HG03457 (cell line): ENCODE results near the gene FOXJ1.

Source experiments
- ATAC-seq: cut with Tn5 transposase; IDR thresholded peaks from one replicate; pipeline ENCODE4 v1.9.1; 2021; ENCODE audit warnings: moderate number of reproducible peaks; ENCODE audit not compliant: unreplicated experiment

The FOXJ1 gene

DNA sequence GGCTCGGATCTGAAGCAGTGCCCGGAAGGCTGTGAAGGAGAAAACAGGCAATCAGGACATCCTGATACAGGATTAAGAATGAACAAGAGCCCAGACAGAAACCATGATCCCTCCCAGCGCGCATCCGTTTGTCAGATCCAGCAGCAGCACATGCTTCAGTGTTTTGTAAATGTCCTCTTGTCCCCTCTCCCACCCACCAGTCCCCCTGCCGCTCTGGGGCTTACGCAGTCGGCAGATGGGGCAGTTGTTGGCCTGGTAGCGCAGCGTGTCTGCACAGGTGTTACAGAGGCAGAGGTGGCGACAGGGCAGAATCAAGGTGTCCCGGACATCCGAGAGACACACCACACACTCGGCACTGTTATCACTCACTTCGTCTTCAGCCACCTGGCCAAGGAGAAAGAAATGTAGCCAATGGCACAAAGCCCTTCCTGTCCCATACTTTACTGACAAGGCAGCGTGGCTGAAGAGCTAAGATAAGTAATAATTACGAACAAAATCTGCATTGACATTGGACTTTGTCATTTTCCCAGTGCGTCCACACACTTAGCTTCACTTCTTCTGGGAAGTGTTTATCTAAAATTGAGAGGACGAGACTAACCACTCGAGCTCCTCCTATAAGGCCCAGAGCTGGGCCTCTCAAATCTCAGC lies 20.7 kb upstream of the FOXJ1 start:
- no peak for ATAC-seq

DNA sequence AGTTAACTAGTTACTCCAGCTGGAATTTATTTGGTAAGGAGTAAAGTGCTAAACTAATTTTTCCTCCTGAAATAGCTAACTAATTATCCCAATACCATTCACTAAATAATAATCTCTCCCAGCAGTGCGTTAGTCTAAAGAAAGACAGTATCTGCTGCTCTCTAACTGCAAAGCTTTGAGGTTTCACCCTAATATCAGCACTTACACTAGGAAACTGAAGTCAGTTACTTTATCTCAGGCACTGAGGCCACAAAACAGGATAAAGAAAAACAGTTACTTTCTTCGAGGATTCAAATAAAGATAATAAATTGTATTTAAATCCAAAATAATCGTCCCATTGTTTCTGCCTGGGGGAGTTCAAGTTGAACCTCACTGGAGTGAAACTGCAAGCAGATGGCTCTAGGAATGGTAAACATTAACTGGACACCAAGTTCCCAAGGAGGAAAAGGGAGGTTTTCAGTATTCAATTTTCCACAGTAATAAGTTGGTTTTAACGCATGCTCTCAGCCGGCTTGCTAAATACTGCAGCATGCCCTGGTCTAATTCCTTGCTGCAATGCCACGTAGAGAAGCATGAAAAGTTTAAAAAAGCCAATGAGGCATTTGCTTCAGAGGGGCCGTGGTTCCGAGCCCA lies 20.0 kb upstream of the FOXJ1 start:
- ATAC-seq = no peak

DNA sequence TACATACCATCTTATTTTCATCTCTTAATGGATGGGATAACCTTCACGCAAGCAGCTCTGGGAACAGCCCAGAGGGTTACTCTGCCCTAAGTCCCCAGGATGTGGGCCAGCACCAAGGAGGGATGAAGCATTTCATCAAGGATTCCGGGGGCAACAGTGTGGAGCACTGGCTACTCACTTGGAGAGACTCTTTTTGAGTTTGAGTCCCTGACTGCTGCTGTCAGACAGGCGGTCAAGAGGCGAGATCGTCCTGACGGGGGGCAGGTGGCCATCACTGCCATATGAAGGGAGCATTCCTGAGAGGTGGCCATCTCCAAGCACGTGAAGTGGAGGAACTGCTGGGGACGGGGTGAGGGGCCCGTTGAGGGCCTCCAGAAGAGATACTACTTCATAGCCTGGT lies 18.1 kb upstream of the FOXJ1 start:
- ATAC-seq = no peak

DNA sequence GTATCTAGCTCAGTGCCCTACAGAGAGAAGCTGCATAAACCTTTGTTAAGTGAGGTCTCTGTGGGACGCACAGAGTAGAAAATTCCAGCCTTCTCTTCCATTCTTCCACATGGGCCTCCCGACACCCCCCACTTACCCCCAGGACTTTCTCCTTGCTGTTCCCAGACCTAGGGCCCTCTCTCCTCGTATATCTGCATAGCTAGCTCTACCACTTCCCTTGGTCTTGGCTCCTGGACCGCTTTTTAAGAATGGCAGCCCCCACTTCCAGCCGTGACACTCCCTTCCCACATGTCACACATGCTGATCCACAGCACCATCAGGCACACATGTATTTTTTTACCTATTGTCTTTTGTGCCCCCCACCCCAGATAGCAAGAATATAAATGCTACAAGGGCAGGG lies 16.7 kb upstream of the FOXJ1 start:
- ATAC-seq = no peak

DNA sequence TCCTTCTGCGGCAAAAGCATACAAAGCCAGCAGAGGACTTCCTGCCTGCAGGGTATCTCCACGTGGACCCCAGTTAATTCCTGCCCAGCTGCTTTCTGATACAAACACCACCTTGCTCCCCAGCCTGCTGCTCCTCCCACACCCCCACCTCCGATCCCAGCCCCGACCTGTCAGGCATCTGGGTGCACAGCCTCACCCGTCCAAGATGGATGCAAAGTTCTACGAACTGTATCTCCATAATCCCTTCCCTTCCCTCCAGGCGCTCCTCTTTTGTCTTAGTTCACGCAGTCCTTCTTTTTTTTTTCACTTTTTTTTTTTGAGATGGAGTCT lies 15.6 kb upstream of the FOXJ1 start:
- ATAC-seq = no peak

DNA sequence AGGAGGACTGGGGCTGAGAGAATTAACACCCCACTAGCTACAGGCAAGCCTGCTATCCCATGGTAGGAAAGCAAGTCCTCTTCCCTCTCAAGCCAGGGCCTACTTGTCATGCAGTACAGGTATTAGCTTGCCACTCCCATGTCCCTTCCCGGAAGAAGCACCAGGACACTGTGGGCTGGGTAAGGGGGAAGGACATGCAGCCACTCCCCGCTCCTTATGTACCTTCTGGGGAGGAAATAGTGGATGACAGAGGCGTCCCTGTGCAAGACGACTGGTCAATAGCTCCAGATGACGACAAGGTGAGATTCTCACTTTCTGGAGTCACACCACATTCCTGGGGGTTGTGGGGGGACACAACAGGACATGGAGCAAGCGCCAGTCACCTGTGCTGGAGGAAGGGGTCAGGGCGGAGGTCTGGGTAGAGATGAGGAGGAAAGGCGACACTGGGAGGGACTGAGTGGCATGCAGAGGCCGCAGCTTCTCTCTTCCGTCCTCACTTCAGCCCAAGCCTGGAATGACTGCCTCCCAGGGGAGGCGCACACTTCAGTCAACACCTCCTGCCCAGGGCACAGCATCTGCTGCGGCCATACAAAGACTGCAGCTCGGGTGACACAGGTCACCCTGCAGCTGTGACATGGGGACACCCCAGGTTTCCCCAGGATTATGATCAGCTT lies 15.1 kb upstream of the FOXJ1 start:
- no peak for ATAC-seq

DNA sequence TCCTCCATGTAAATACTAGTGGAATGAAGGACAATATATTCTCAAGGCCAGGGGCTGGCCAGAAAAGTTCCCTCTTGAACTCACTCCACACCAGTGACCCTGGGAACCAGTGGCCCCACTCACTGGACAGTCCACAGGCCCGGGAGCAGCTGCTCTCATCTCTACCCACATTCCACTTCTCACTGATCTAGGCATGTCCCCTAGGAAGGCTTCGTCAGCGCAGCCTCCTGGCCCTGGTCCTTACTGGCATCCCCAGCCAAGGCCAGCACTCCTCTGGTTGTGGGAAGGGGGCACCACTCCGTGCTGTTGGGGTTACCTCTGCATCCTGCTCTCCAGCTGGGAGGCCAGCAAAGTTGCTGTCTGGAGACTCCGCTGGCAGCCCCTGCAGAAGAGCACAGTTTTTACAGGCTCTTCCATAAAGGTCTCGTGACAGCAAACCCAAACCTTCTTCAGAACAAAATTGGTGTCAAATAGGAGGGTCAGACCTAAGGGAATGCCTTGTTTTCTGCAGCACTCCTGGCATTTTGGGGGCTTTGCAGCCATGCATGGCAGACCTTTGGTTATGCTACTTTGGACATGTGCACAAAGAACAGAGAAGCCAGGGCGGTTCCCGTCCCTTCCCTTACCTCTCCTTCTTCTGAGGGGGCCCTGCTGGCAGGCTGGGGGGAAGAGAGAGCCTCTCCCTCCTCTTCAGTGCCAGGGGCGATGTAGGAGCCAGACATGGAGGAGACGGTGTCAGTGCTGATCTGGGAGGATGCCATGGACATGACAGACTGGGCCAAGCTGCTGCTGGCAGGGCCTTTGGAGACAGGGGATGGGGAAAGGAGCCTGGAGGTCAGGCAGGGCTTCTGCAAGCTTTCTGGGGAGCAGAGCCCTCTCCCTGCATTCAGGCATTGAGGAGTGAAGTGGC lies 14.1 kb upstream of the FOXJ1 start:
- ATAC-seq = no peak

DNA sequence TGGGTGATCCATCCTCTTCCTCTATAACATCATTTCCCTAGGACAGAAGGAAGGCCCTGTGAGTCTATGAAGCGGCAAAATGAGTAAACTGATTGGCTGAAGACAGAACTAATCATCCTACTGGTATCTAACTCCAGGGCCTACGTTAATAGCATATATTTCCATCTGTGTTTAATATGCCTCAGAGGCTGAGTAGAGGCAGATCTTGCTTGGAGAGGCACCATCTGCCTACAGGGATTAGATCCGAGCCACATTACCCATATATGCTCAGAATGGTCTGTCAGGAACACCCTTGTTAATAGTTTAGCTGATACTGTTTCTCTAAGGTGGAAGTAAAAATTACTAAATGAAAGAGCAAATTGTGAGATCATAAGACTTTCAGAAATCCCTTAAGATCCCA lies 13.2 kb upstream of the FOXJ1 start:
- ATAC-seq = no peak

DNA sequence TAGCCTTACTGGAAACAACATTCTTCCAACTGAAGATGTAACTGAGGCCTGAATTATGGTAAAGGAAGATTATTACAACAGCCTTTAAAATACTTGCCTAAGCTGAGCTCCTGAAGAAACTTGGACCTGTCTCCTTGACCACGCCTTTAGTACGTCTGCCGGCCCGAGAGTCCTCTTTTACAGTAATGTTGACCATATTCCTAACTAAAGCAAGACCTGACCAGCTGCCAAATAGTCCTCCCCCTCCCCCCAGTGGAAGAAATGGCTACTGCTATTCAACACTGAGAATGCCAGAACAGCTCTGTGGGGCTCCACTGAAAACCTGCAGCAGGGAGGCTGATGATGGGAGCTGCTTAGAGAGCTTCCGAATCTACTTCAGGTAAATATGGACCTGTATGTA lies 12.6 kb upstream of the FOXJ1 start:
- ATAC-seq = no peak

DNA sequence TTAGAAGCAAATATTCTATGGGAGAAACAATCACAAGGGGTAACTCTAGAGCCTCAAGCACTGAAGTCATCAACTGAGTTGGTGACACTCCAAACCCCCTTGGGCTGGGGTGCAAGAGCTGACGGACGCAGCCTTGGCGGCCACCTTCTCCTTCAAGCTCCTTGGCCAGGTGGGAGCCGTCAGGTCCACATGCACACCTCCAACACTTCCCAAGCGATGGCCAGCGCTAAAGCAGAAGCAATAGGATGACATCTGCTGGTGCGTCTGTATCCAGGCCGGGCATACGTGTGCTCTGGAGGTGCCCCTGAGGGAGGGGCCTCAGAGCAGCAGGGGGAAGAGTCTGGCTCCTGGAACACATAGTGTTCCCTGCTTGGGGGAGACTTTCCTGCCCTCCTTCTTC lies 12.2 kb upstream of the FOXJ1 start:
- ATAC-seq = no peak

DNA sequence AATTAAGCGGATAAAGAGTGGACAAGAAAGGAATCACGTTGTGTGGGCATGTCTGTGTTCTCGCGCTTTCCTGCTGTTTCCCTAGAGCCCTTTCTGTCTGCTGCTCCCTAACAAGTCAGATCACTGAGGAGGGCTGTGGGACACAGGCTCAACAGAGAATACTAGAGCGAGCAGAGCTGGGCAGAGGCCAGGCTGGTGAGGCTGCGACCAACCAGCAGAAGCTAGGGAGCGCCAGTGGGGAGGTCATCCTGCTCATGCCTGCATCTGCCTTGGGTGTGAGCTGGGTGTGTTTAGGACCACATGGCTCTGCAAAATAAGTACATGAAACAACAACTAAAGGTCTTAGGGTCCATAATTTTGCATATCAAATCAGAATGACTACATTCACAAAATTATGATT lies 11.5 kb upstream of the FOXJ1 start:
- ATAC-seq = no peak

DNA sequence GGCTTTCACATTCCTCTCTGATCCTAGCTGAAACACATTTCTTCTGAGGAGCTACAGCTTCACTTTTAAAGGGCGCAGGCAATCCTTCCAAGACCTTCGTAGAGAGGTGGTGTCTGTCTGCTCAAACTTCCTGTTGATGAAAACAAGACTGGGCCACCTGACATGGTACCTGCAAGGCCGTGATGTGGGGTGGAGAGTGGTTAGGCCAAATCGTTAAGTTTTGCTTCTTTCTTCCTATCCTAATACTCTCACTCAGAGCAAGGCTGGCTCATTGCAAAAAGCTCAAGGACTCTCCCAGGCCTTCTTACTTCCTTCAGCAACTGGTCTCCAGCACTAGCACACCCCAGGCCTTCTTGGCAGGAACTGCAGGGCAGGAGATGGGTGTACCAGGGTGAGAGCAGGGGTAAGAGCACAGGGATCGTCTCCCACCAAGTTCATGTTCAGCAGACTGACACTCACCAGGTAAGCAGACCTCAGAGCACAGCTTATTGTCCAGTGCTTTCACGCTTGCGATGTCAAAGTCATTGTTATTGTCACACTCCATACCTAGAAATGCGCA lies 10.9 kb upstream of the FOXJ1 start:
- ATAC-seq = no peak

DNA sequence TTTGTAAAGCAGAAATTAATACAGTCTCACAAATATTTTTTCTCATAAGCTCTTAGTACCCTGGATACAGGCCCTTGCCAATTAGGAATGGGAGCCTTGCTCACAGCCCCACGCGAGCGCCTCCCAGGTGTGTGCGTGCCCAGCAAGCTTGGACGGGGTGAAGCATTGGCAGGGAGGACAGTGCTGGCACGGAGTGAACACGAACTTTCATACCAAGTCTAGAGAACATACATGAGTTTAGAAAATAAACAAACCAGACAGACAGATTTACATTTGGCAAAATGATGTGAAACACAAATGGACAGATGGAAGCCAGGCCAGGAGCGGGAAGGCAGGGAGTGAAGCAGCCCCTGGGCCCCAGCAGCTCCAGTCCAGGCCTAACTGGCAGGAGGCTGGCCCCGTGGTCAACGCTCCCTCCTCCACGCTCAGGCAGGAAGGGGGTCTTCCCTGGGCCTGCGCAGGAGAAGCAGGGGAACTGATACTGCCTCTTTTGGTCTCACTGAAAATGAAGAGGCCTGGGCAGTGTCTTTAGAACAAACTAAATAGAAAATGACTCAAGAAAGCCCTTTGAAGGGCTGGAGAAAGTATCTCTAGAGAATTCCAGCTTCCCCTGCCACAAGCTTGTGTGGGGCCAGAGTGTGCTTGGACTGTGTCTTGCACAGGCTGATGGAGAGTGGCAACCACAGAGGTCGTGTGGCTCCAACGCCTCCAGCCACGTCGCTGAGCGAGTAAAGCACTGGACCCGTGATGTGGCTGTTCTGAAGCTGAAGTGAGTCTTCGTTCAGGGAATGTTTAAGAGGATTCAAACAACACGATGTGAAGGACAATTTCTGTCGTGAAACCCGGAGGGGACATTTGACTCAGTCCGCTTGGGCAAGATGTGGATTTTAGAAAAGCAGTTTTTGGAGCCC lies 9.9 kb upstream of the FOXJ1 start:
- ATAC-seq = no peak

DNA sequence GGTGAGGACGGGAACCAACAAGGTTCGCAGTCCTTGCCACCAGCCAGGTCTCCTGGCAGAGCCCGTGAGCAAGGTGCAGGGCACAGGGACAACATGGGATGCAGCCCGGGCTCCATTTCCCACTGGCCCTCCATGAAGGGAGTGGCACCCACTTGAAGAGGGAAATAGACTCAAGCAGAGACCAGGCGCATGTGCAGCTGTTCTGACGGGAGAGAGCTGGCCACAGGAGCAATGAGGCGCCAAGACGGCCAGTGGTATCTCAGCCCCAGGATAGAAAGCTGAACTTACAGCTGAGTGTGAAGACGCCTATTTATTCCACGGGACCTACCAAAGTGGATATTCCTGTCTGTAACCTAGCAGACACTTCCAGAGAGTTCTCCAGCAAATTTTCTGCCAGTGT lies 8.2 kb upstream of the FOXJ1 start:
- no peak for ATAC-seq

DNA sequence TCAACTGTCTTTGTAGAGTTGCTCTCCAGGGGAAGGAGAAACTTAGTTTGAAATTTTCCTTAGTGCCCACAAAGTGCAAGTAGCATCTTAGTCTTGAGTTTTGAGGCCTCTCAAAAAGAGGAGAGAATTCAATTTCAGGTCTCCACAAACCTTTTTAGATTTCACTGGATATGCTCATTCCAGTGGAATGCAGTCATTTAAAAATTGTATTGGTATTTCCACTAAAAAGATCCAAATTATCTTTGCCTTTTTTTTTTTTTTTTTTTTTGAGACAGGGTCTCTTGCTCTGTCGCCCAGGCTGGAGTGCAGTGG lies 6.9 kb upstream of the FOXJ1 start:
- no peak for ATAC-seq

DNA sequence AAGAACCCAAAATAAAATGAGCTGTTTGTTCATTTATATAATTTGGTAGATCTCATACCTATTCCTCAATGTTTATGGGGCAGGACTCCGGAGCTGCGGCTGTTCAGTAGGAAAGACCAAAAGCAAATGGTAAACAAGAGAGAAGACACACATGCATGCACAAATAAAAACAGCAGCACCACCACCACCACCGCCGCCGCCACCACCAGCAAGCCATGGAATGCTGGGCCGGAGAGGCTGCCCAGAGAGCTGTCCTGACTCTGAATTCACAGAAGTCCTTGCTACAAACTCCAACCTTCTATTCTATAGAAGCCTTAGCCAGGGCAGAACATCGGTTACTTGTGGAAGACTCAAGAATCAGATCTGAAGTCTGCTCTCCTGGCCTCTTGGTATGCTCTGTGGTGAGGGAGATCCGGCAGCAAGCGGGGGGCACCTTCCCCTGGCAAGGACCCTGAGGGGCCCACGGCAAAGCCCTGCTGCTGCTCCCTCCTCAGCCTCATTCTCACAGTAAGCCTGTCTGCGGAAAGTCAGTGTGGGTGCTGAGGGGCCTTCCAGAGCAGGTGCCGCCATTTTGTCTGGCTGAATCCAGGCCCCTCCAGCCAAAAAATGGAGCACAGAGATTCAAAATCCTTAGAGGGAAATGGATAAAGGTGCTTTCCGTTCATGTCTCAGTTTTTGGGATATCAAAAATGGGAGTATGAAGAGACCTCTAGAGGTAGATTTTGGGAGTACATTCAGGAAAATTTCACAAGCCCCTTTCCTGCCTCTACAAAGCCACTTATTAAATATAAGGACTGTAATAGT lies 6.4 kb upstream of the FOXJ1 start:
- ATAC-seq = no peak

DNA sequence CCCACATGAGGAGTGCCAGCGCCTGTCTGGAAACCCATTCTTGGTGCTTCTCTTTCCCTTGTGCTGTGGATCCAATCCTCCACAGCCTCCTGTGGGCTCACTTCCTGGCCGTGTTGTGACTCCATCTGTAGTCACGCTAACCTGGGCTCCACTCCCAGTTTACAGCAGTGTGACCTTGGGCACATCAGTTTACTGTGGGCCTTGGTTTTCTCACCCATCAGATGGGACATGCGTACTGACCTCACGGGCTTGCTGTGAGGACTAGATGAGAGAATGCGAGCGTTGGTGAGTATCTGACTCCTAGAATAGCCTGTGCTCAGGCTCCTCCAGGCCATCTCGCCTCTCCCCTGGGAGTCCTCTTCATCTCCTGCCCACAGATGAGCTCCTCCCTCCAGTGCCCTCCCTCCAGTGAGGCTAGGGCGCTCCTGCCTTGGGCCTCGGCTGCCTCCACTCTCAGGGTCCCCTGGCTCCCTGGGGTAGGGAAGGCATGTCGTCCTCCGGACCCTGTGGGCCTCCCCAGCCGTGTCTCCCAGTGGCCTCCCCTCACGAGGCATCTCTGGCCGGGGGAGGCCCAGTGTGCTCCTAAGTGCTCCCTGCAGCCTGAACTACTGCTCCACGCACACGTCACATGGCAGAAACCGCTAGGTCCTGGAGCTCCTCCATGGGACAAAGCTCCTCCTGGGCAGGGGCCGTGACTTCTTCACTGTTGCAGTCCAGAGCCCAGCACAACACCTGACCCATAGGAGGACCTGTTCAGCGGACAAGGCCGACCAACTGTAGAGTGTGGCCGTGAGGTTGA lies 5.2 kb upstream of the FOXJ1 start:
- no peak for ATAC-seq

DNA sequence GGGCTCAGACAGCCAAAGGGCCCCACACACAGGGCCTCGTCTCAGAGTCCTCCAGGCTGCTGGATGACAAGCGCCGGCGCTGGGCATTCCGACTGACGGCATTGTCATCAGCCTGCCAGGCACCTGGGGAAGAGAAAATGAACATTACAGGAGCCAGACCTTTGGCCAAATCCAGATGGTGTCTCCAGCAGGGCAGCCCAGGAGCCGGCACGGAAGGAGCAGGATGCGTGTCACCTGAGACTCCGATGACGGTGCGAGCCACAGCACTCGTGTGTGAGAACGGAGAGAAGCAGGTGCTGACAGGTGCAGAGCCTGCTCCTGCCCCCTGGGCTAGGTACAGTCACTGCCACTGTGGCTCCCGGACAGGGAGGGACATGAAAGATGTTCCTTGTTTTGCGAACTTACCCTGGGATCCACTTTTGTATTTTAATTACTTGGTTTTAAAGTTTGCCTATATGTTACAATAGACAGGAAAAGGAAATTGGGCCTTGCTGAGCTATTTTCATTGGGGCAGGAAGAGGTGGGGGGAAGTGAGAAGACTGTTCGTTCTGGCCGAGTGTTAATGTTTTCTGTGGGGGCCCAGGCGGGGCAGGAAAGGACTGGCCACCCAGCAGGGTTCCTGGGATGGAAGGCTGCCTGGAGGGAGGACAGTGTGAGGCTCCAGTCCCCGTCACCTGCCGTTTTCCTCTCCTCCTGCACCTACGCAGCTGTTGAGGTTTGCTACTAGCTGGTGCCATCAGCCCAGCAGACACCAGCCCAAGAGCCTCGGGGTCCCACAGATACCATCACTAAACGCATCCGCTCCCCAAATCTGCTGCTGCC lies 4.4 kb upstream of the FOXJ1 start:
- no peak for ATAC-seq
